NB4 (cell line): ENCODE data around the gene GAA.

Source experiments
- POLR2A ChIP-seq: IDR thresholded peaks from 2 replicates; pipeline ENCODE4 v1.6.1; 2011; ENCODE audit warnings: mild to moderate bottlenecking; ENCODE audit not compliant: insufficient read length; ENCODE audit errors: extremely low read depth
- TF ChIP-seq, protein P1 (sequence below): IDR thresholded peaks from one replicate; pipeline ENCODE4 v1.5.1; 2012; ENCODE audit warnings: low read depth, low read length

DNA sequence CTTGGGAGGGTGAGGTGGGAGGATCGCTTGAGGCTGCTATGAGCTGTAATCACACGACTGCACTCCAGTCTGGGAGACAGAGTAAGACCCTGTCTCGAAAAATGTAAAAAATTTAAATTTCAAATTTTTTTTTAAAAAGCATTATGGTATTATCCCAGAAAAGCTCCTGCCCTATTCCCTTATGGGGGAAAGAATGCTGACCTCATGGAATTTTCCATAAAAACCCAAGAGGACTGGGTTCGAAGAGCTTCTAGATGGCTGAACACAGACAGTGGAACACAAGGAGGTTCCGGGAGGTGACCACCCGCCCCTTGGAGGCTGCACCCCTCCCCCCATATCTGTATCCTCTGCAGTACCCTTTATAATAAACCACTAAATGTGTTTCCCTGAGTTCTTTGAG lies 41.5 kb downstream of the GAA start:
- TF ChIP-seq, protein P1, sequence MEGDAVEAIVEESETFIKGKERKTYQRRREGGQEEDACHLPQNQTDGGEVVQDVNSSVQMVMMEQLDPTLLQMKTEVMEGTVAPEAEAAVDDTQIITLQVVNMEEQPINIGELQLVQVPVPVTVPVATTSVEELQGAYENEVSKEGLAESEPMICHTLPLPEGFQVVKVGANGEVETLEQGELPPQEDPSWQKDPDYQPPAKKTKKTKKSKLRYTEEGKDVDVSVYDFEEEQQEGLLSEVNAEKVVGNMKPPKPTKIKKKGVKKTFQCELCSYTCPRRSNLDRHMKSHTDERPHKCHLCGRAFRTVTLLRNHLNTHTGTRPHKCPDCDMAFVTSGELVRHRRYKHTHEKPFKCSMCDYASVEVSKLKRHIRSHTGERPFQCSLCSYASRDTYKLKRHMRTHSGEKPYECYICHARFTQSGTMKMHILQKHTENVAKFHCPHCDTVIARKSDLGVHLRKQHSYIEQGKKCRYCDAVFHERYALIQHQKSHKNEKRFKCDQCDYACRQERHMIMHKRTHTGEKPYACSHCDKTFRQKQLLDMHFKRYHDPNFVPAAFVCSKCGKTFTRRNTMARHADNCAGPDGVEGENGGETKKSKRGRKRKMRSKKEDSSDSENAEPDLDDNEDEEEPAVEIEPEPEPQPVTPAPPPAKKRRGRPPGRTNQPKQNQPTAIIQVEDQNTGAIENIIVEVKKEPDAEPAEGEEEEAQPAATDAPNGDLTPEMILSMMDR = no peak
- no peak for TF ChIP-seq POLR2A
